ENCODE data around the gene MBD2. TPM values are rescaled to one million over a fixed set of nuclear protein-coding genes. Genes with fewer than 3 reads are reported as not detected.

MBD2 gene
- total RNA-seq, 1 experiment from 2014 or later, result 23.2 TPM

DNA sequence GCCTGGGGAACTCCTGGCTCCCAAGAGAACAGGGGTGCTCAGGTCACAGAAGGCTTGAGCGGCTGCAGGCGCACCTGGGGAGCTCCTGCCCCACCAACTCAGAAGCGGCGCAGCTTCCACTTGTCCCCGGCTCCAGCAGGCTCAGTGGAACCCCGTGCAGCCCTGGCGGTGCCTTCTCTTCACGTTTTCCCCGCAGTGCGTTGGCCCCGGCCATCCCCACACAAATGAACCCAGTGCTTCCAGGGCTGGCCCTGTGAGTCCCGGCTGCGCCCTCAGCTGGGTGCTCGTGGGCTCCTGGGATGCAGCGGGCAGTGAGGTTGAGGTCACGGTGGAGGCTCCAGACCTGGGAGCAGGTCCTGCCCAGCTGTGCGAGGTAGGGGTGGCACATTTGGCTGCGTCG, 17.9 kb upstream of the MBD2 start:
- H3K9me3 ChIP-seq, result no peaks in the 10 kb centered on the region
- ChIA-PET CTCF (no interaction called here), POLR2A (no interaction called here)
- H3K27me3 ChIP-seq (replicated peaks; ENCODE audit: control insufficient read depth, insufficient read depth, low read length), result no peaks in the 10 kb centered on the region
- intact Hi-C loops (cut with micrococcal nuclease; ENCODE audit: unreplicated experiment), result no loop called here
- DNase-seq, result no peak
- H3K36me3 ChIP-seq (ENCODE audit: control insufficient read depth, insufficient read depth, low read length), result no peaks in the 10 kb centered on the region
- no peak overlapping the region for H3K4me3 Mint-ChIP-seq (ENCODE audit: unreplicated experiment)
- no peak overlapping the region for H3K27ac Mint-ChIP-seq (ENCODE audit: unreplicated experiment)
- TF ChIP-seq CTCF (IDR thresholded peaks at IDR 0.05; ENCODE audit: insufficient read depth in 1 of 2, low read depth in 1 of 2, low read length in 1 of 2, severe bottlenecking in 1 of 2, unreplicated experiment in 1 of 2), result no peak
- H3K9me3 Mint-ChIP-seq (ENCODE audit: unreplicated experiment), result no peaks in the 10 kb centered on the region
- H3K27me3 Mint-ChIP-seq (ENCODE audit: insufficient read depth, unreplicated experiment), result no peaks in the 10 kb centered on the region
- no peaks in the 10 kb centered on the region for H3K36me3 Mint-ChIP-seq (ENCODE audit: insufficient read depth, unreplicated experiment)
- no peak overlapping the region for H3K4me3 ChIP-seq (ENCODE audit: low read depth, low read length)
- BruUV-seq (replicated peaks), result no TSS peak
- H3K4me1 Mint-ChIP-seq (ENCODE audit: low read depth, unreplicated experiment), result peaks cover 6% of the 10 kb centered on the region
- H3K4me1 ChIP-seq, result peaks cover 6% of the 10 kb centered on the region

- Histone ChIP-seq H3K9me3 (no peaks in the 10 kb centered on the region), H3K36me3 (ENCODE audit: control insufficient read depth, insufficient read depth, low read length) (no peaks in the 10 kb centered on the region), H3K27me3 (replicated peaks; ENCODE audit: control insufficient read depth, insufficient read depth, low read length) (no peaks in the 10 kb centered on the region), H3K4me1 (no peaks in the 10 kb centered on the region), H3K4me3 (ENCODE audit: low read depth, low read length) (no peak overlapping the region)
- no peak overlapping the region for H3K4me3 Mint-ChIP-seq (ENCODE audit: unreplicated experiment)
- ChIA-PET CTCF (no interaction called here), POLR2A (no interaction called here)
- no peaks in the 10 kb centered on the region for H3K9me3 Mint-ChIP-seq (ENCODE audit: unreplicated experiment)
- no TSS peak for BruUV-seq (replicated peaks)
- H3K27me3 Mint-ChIP-seq (ENCODE audit: insufficient read depth, unreplicated experiment), result no peaks in the 10 kb centered on the region
- H3K36me3 Mint-ChIP-seq (ENCODE audit: insufficient read depth, unreplicated experiment), result no peaks in the 10 kb centered on the region
- H3K4me1 Mint-ChIP-seq (ENCODE audit: low read depth, unreplicated experiment), result no peaks in the 10 kb centered on the region
- TF ChIP-seq CTCF (IDR thresholded peaks at IDR 0.05; ENCODE audit: insufficient read depth in 1 of 2, low read depth in 1 of 2, low read length in 1 of 2, severe bottlenecking in 1 of 2, unreplicated experiment in 1 of 2), result no peak
- intact Hi-C loops (cut with micrococcal nuclease; ENCODE audit: unreplicated experiment), result no loop called here
- no peak for DNase-seq
- no peak overlapping the region for H3K27ac Mint-ChIP-seq (ENCODE audit: unreplicated experiment)
Observed at GRCh38 chr18:54241483-54241882, 17.0 kb upstream of the MBD2 start.

DNA sequence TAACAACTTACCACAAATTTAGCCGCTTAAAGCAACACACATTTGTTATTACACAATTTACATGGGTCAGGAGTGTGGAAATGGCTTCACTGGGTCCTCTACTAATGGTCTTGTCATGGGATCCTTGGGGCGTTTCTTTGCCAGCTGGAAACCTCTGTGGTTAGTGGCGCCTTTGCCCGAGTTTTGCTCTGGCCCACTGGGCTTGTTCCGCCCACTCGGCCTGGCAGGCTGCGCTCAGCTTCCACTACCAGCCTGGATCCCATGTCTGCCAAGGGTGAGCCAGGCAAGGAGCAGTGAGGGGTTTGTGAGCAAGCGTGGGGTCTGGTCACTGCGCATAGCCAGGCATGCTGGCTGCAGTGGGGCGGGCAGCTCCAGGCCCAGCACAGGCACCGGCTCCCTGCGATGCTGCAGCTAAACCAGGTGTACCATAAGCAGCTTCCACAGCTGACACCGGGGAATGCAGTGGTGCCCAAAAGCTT, 16.2 kb upstream of the MBD2 start:
- no peaks in the 10 kb centered on the region for H3K36me3 Mint-ChIP-seq (ENCODE audit: insufficient read depth, unreplicated experiment)
- H3K36me3 ChIP-seq (ENCODE audit: control insufficient read depth, insufficient read depth, low read length), result no peaks in the 10 kb centered on the region
- TF ChIP-seq CTCF (IDR thresholded peaks at IDR 0.05; ENCODE audit: insufficient read depth in 1 of 2, low read depth in 1 of 2, low read length in 1 of 2, severe bottlenecking in 1 of 2, unreplicated experiment in 1 of 2), result no peak
- no peak for DNase-seq
- peaks cover 8% of the 10 kb centered on the region for H3K4me1 Mint-ChIP-seq (ENCODE audit: low read depth, unreplicated experiment)
- no peak overlapping the region for H3K4me3 ChIP-seq (ENCODE audit: low read depth, low read length)
- no peaks in the 10 kb centered on the region for H3K4me1 ChIP-seq
- H3K27me3 ChIP-seq (replicated peaks; ENCODE audit: control insufficient read depth, insufficient read depth, low read length), result no peaks in the 10 kb centered on the region
- ChIA-PET CTCF (no interaction called here), POLR2A (no interaction called here)
- no peaks in the 10 kb centered on the region for H3K9me3 ChIP-seq
- H3K27ac Mint-ChIP-seq (ENCODE audit: unreplicated experiment), result no peak overlapping the region
- no peak overlapping the region for H3K4me3 Mint-ChIP-seq (ENCODE audit: unreplicated experiment)
- H3K9me3 Mint-ChIP-seq (ENCODE audit: unreplicated experiment), result no peaks in the 10 kb centered on the region
- H3K27me3 Mint-ChIP-seq (ENCODE audit: insufficient read depth, unreplicated experiment), result no peaks in the 10 kb centered on the region
- intact Hi-C loops (cut with micrococcal nuclease; ENCODE audit: unreplicated experiment), result no loop called here
- BruUV-seq (replicated peaks), result no TSS peak

All from Caco-2 (cell line).